Activated effector memory CD4-positive, alpha-beta T cell treated with anti-CD3 and anti-CD28 coated beads, Interleukin-2, amount 50 U/mL, for 16 hours (primary cell): Measurements from ENCODE around the gene TSHZ1.
A peak's percentile ranks its signal among the peaks of the same experiment; 100 is the strongest.
"Not testable (repeated sequence)": the region's sequence is repeated elsewhere in the genome, so short reads cannot be mapped to it uniquely, and the experiment has no call there.

ENCODE experiments used
- DNase-seq: peaks from one replicate; pipeline ENCODE4 v3.0.0-alpha.2; 2020

TSHZ1 gene

GRCh38 chr18:75183524-75183923 lies 27.1 kb upstream of the TSHZ1 start:
- DNase-seq = peak; percentile 54

- peak; percentile 24 for DNase-seq
Observed at GRCh38 chr18:75183973-75184493, 26.6 kb upstream of the TSHZ1 start.

DNA sequence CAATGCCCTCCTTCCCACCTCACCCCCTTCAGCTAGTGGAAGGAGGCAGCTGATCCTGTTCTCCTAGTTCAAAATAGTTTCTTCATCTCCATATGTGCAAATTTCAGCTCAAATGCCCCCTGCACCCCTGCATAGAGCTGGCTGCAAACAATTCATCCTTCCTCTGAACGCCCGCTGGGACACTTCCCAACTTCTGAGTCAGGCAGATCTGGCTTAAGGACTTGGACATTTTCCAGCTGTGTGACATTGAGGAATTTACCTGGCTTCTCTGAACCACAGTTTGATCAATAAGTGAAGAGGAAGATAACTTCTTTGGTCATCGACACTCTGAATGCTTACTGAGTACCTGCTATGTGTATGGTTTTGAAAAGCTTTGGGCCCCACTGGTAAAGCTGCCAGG lies 25.1 kb upstream of the TSHZ1 start:
- DNase-seq = peak; percentile 36

GRCh38 chr18:75187702-75188101 lies 22.9 kb upstream of the TSHZ1 start:
- DNase-seq = not testable (repeated sequence)

GRCh38 chr18:75189696-75190095 lies 20.9 kb upstream of the TSHZ1 start:
- peak; percentile 58 for DNase-seq

GRCh38 chr18:75192899-75193298 lies 17.7 kb upstream of the TSHZ1 start:
- no peak for DNase-seq

- DNase-seq = no peak
Observed at GRCh38 chr18:75198036-75198435, 12.6 kb upstream of the TSHZ1 start.

GRCh38 chr18:75199327-75199726 lies 11.3 kb upstream of the TSHZ1 start:
- DNase-seq = no peak

GRCh38 chr18:75200071-75200470 lies 10.5 kb upstream of the TSHZ1 start:
- DNase-seq = no peak

GRCh38 chr18:75200605-75201280 lies 9.9 kb upstream of the TSHZ1 start:
- DNase-seq = no peak

GRCh38 chr18:75201282-75202270 lies 9.0 kb upstream of the TSHZ1 start:
- no peak for DNase-seq

GRCh38 chr18:75202696-75203365 lies 7.8 kb upstream of the TSHZ1 start:
- DNase-seq = no peak

- no peak for DNase-seq
Observed at GRCh38 chr18:75203416-75204268, 7.0 kb upstream of the TSHZ1 start.

GRCh38 chr18:75204269-75204731 lies 6.3 kb upstream of the TSHZ1 start:
- DNase-seq = no peak

- DNase-seq = no peak
Observed at GRCh38 chr18:75204732-75205513, 5.7 kb upstream of the TSHZ1 start.

DNA sequence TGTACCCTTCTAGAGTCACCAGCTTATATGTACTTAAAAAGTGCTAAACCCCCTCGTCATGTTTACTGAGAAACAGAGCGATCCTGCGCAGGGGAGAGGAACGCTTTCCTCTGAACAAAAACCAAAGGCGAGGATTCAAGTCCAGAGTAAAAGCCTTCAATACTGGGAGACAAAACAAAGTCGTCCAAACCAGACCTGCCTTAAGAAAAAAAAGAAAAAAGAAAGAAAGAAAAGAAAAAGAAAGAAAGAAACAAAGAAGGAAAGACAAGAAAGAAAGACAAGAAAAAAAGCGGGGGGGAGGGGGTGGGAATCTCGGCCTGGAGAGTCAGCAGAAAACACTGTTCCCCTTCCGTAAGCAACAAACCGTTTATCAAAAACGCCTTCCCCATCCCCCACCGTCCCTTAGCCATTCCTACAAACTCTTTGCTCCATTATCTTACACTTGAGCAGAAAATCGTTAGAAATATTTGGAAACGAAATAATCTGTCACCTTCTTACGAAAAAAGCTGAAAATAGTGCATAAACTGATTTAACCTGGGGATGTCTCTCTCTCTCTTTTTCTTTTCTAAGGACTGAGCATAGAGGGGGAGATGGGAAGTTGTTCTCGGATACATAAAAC lies 5.0 kb upstream of the TSHZ1 start:
- DNase-seq = no peak

- DNase-seq = no peak
Observed at GRCh38 chr18:75206452-75207309, 3.9 kb upstream of the TSHZ1 start.

DNA sequence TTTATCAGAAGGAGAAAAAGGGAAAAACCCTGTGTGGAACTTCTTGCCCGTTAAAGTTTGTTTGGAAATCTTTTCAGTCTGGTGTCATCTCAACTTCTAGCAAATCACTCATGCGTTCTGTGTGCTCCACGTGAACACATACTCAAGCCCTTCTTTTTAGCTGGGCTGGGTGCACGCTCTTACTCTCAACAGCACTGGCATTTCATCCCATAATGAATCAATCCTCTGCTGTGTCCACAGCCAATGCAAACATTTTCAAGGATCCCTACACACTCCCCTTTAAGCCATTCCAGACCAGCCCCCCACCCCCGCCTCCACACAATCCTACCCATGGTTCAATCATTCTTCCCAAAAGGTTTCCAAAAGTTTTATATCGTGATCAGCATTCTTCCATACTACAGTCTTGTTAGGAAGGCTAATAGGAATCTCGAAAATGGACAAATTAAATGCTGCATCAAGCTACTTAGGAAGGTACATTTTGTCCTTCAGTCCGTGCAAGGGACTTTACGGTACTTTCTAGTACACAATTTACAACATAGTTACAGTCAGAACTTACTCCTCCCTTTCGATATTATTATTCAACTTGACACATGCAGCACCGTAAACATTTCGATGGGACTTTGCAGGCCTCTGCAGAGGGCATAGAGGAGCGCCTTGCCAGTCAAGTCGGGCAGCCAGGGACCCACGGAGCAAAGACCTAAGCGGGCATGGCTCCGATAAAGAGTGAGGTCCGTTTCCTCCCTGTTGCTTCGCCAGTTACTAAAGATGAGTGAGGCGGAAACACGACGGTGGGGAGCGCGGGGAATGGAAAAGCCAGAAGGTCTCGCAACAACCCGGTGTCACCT lies 3.1 kb upstream of the TSHZ1 start:
- DNase-seq = no peak
